ENCODE data around the gene SCARF2. TPM values are rescaled to one million over a fixed set of nuclear protein-coding genes. Genes with fewer than 3 reads are reported as not detected.

The SCARF2 gene
- total RNA-seq, 1 experiment from 2014 or later: 10.8 TPM

- H2BK20ac ChIP-seq (ENCODE audit: low read depth, low read length, poor library complexity, severe bottlenecking): no peak overlapping the region
- H3K4me1 ChIP-seq (ENCODE audit: insufficient read depth, low read length): 0 out of 2 replicates have a peak, but pooled peaks cover 2% of the 10 kb centered on the region
- peaks cover 18 to 22% of the 10 kb centered on the region in 2 experiments for H3K4me1 Mint-ChIP-seq
- no peak overlapping the region for H3T11ph ChIP-seq (ENCODE audit: low read length)
- no peak overlapping the region for H2AK5ac ChIP-seq (ENCODE audit: insufficient read length, low read length)
- H3K27ac Mint-ChIP-seq: no peak overlapping the region
- no peaks in the 10 kb centered on the region for H3K79me1 ChIP-seq (ENCODE audit: insufficient read depth, low read depth, low read length, poor library complexity, severe bottlenecking)
- H3K9me3 ChIP-seq (ENCODE audit: control insufficient read depth, low read depth, low read length): no peaks in the 10 kb centered on the region
- H3K36me3 Mint-ChIP-seq (ENCODE audit: insufficient read depth in 1 of 3, low read depth in 3 of 3): peaks cover 0 to 9% (median 4%) of the 10 kb centered on the region in 3 experiments; a peak in 4 of 7 replicates
- no peak overlapping the region for H3K4me2 ChIP-seq (ENCODE audit: insufficient read depth, insufficient read length, low read length)
- no peak for DNase-seq
- H2BK5ac ChIP-seq (ENCODE audit: insufficient read length, low read length): no peak overlapping the region
- H3K18ac ChIP-seq (ENCODE audit: insufficient read length, low read depth, low read length): no peak overlapping the region
- H3K27me3 ChIP-seq (ENCODE audit: insufficient read depth, low read length): peaks cover 10% of the 10 kb centered on the region; the same call in 1 of the 2 replicates
- no peaks in the 10 kb centered on the region for H3K79me2 ChIP-seq (ENCODE audit: insufficient read depth, low read length)
- no peaks in the 10 kb centered on the region for H4K20me1 ChIP-seq (ENCODE audit: control insufficient read depth, insufficient read depth, insufficient read length)
- H3K27ac ChIP-seq (ENCODE audit: insufficient read length, low read depth, low read length): no peak overlapping the region
- H3K23ac ChIP-seq (ENCODE audit: insufficient read length, low read depth, low read length): no peak overlapping the region
- WGBS (ENCODE audit: extremely low coverage, insufficient read length, low lambda C conversion rate): no CpG with 5 or more reads among the region's 4 CpGs
- no peak overlapping the region for H4K8ac ChIP-seq (replicated peaks; ENCODE audit: insufficient read length, low read depth, low read length)
- no peak for TF ChIP-seq CTCF (conservative IDR thresholded peaks at IDR 0.05)
- H3K56ac ChIP-seq (ENCODE audit: insufficient read length, low read depth, low read length): no peak overlapping the region
- H2AFZ ChIP-seq (ENCODE audit: low read length): no peak overlapping the region
- peak overlapping the region in 1 of 2 experiments; percentile 10; a peak in 1 of 5 replicates for H3K4me3 Mint-ChIP-seq
- H3K9me3 Mint-ChIP-seq: no peaks in the 10 kb centered on the region
- peaks cover 49% of the 10 kb centered on the region for H3K27me3 Mint-ChIP-seq (ENCODE audit: low read depth)
- no peak overlapping the region for H2BK12ac ChIP-seq (ENCODE audit: insufficient read length, low read depth, low read length)
- H2BK120ac ChIP-seq (ENCODE audit: low read depth, low read length, poor library complexity, severe bottlenecking): no peak overlapping the region
- no peak overlapping the region for H4K91ac ChIP-seq (ENCODE audit: insufficient read length, low read depth, low read length)
- H2BK15ac ChIP-seq (ENCODE audit: low read depth, low read length): no peak overlapping the region
- no peak overlapping the region for H3K14ac ChIP-seq (ENCODE audit: insufficient read depth, low read length)
- H3K23me2 ChIP-seq (ENCODE audit: insufficient read length, low read depth, low read length, poor library complexity, severe bottlenecking): peaks cover 17% of the 10 kb centered on the region
- no peak overlapping the region for H3K9ac ChIP-seq (ENCODE audit: extremely low read depth, insufficient read length, low read length)
- H4K5ac ChIP-seq (ENCODE audit: insufficient read length, low read depth, low read length): no peak overlapping the region
- no peak overlapping the region for H3K4ac ChIP-seq (ENCODE audit: low read depth, low read length)
Observed at GRCh38 chr22:20439556-20439927, 1.9 kb upstream of the SCARF2 start.
